ENCODE measurements around the gene LRRC10B. TPM values are rescaled to one million over a fixed set of nuclear protein-coding genes. Genes with fewer than 3 reads are reported as not detected.

LRRC10B gene
- total RNA-seq, 1 experiment from 2014 or later, result not detected

DNA sequence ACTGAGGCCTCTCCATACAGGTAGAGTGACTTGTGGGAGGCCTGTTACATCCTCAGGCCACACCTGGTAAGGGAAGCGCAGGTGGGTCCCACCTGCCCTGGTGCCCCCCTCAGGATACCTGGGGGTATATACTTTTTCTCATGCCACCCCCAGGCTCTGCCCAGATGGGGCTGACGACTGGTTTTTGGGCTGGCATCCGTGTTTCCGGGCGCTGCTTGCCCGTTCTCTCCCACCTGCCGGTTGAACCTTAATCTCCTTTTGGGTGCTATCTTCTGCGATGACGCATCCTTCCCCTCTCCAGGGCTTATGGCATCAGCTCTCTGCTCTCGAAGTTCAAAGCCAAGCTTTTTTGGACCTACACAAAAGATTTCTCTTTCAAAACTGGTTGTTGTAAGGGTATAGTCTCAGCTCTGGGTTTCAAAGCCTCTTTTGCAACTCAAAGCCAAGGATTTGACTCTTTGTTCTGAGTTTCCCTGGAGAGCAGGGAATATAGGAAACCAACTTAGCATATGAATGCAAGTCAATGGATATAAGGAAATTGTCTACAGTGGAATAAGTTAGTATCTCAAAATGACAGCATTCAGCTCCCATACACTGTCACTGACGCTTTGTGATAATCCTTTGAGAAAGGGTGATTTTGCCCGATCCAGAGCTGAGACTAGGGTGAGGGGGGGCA is 8.6 kb upstream of the LRRC10B start:
- no peak for DNase-seq
- CTCF ChIA-PET, result no interaction called here
- Mint-ChIP-seq H3K4me1 (ENCODE audit: low read depth, unreplicated experiment) (no peaks in the 10 kb centered on the region), H3K27ac (ENCODE audit: unreplicated experiment) (no peak overlapping the region), H3K9me3 (ENCODE audit: low read depth, unreplicated experiment) (no peaks in the 10 kb centered on the region), H3K36me3 (ENCODE audit: insufficient read depth, unreplicated experiment) (no peaks in the 10 kb centered on the region), H3K27me3 (ENCODE audit: unreplicated experiment) (peaks cover 10% of the 10 kb centered on the region), H3K4me3 (ENCODE audit: low read depth, unreplicated experiment) (no peak overlapping the region)
- BruUV-seq (replicated peaks), result no TSS peak
- intact Hi-C loops (cut with micrococcal nuclease; ENCODE audit: unreplicated experiment), result no loop called here
- TF ChIP-seq, protein P1, sequence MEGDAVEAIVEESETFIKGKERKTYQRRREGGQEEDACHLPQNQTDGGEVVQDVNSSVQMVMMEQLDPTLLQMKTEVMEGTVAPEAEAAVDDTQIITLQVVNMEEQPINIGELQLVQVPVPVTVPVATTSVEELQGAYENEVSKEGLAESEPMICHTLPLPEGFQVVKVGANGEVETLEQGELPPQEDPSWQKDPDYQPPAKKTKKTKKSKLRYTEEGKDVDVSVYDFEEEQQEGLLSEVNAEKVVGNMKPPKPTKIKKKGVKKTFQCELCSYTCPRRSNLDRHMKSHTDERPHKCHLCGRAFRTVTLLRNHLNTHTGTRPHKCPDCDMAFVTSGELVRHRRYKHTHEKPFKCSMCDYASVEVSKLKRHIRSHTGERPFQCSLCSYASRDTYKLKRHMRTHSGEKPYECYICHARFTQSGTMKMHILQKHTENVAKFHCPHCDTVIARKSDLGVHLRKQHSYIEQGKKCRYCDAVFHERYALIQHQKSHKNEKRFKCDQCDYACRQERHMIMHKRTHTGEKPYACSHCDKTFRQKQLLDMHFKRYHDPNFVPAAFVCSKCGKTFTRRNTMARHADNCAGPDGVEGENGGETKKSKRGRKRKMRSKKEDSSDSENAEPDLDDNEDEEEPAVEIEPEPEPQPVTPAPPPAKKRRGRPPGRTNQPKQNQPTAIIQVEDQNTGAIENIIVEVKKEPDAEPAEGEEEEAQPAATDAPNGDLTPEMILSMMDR (IDR thresholded peaks at IDR 0.05; ENCODE audit: unreplicated experiment), result no peak

DNA sequence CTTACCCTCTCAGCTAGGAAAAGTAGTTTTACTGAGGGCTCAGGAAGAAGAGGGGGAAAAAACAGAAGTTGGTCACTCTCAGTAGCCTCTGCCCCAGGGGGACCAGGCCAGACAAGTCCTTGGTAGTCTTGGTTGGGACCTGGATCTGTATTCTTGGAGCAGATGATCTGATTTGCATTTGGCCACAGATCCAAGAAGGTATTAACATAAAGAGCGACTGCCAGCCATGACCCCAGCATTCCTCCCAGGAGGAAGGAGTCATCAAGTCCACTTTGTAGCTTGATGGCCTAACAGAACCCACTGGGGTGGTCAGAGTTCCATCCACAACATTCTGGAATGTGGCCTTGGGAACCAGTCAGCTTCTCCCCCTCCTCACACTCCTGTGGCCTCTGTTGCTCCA is 6.0 kb upstream of the LRRC10B start:
- Mint-ChIP-seq H3K4me1 (ENCODE audit: low read depth, unreplicated experiment) (no peaks in the 10 kb centered on the region), H3K9me3 (ENCODE audit: low read depth, unreplicated experiment) (no peaks in the 10 kb centered on the region), H3K4me3 (ENCODE audit: low read depth, unreplicated experiment) (no peak overlapping the region), H3K36me3 (ENCODE audit: insufficient read depth, unreplicated experiment) (no peaks in the 10 kb centered on the region), H3K27me3 (ENCODE audit: unreplicated experiment) (peaks cover 36% of the 10 kb centered on the region), H3K27ac (ENCODE audit: unreplicated experiment) (no peak overlapping the region)
- CTCF ChIA-PET, result no interaction called here
- intact Hi-C loops (cut with micrococcal nuclease; ENCODE audit: unreplicated experiment), result no loop called here
- TF ChIP-seq, protein P1 (IDR thresholded peaks at IDR 0.05; ENCODE audit: unreplicated experiment), result no peak
- no peak for DNase-seq
- no TSS peak for BruUV-seq (replicated peaks)

DNA sequence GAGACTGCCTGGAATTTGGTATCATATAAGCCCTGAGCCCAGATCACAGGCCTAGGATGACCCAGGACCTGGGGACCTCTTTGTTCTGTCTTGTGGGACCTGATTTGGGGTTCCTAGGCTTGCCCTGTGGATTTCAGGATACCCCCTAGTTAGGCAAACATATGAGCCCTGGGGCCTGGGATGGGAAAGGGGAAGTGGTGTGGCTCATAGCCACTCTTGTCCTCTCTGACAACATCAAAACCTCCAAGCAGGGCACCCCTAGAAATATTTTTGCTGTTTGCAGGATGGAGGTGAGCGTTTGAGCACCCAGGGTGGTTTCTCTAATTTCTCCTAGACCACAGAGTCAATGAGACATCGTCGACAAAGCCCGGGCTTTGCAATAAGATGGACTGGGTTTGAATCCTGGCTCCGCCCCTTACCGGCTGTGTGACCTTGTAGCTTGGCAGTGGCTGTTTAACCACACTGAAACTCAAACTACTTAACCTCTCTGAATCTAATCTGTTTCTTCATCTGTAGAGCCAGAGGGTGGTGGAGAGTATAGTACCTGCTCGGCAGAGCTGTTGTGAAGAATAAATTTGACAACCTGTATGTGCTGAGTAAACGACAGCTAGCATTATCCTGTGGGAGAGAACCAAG is 5.3 kb upstream of the LRRC10B start:
- Mint-ChIP-seq H3K4me3 (ENCODE audit: low read depth, unreplicated experiment) (no peak overlapping the region), H3K27ac (ENCODE audit: unreplicated experiment) (no peak overlapping the region), H3K4me1 (ENCODE audit: low read depth, unreplicated experiment) (no peaks in the 10 kb centered on the region), H3K36me3 (ENCODE audit: insufficient read depth, unreplicated experiment) (no peaks in the 10 kb centered on the region), H3K27me3 (ENCODE audit: unreplicated experiment) (peaks cover 43% of the 10 kb centered on the region), H3K9me3 (ENCODE audit: low read depth, unreplicated experiment) (no peaks in the 10 kb centered on the region)
- BruUV-seq (replicated peaks), result no TSS peak
- TF ChIP-seq, protein P1 (IDR thresholded peaks at IDR 0.05; ENCODE audit: unreplicated experiment), result no peak
- intact Hi-C loops (cut with micrococcal nuclease; ENCODE audit: unreplicated experiment), result no loop called here
- DNase-seq, result no peak
- CTCF ChIA-PET, result no interaction called here

DNA sequence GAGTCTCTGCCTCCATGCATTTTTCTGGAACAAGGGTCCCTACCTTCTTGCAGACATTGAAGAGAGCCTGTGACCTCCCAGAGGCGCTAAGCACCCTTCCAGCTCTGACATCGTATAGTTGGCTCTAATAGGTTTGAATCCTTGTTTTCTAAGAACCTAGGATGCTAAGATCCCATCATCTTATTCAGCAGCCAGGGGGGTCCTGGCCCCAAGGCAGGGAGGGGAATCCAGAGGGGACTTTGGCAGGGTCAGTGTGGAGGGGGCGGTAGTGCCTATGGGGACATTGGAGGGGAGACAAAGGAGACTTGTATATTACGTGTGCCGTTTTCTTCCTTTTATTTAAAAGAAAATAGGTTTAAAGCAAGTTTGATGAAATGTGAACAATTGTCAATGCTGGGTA is 3.4 kb upstream of the LRRC10B start:
- DNase-seq, result no peak
- TF ChIP-seq, protein P1 (IDR thresholded peaks at IDR 0.05; ENCODE audit: unreplicated experiment), result no peak
- Mint-ChIP-seq H3K36me3 (ENCODE audit: insufficient read depth, unreplicated experiment) (no peaks in the 10 kb centered on the region), H3K4me3 (ENCODE audit: low read depth, unreplicated experiment) (no peak overlapping the region), H3K4me1 (ENCODE audit: low read depth, unreplicated experiment) (no peaks in the 10 kb centered on the region), H3K27me3 (ENCODE audit: unreplicated experiment) (peaks cover 51% of the 10 kb centered on the region), H3K27ac (ENCODE audit: unreplicated experiment) (no peak overlapping the region), H3K9me3 (ENCODE audit: low read depth, unreplicated experiment) (no peaks in the 10 kb centered on the region)
- CTCF ChIA-PET, result no interaction called here
- no TSS peak for BruUV-seq (replicated peaks)
- intact Hi-C loops (cut with micrococcal nuclease; ENCODE audit: unreplicated experiment), result no loop called here
